Activated CD4-positive, alpha-beta T cell treated with anti-CD3 and anti-CD28 coated beads, Interleukin-2, amount 50 U/mL, for 4 hours (primary cell): ENCODE results near the gene SDCCAG8.

ENCODE experiments used
- DNase-seq, 2 experiments: peaks; one replicate each; pipeline ENCODE4 v3.0.0-alpha.2; 2020

SDCCAG8 gene

GRCh38 chr1:243465738-243466137 is 209.9 kb downstream of the SDCCAG8 start:
- no peak for DNase-seq

GRCh38 chr1:243469497-243469896 is 213.7 kb downstream of the SDCCAG8 start:
- DNase-seq = no peak

GRCh38 chr1:243470502-243470901 is 214.7 kb downstream of the SDCCAG8 start:
- DNase-seq = no peak

GRCh38 chr1:243471026-243471685 is 215.3 kb downstream of the SDCCAG8 start:
- no peak for DNase-seq

GRCh38 chr1:243471754-243472745 is 216.2 kb downstream of the SDCCAG8 start:
- DNase-seq = no peak

- DNase-seq = no peak
Observed at GRCh38 chr1:243473227-243474135, 217.6 kb downstream of the SDCCAG8 start.

GRCh38 chr1:243474136-243474881 is 218.5 kb downstream of the SDCCAG8 start:
- no peak for DNase-seq

- no peak for DNase-seq
Observed at GRCh38 chr1:243474906-243475305, 219.1 kb downstream of the SDCCAG8 start.

GRCh38 chr1:243475966-243476365 is 220.1 kb downstream of the SDCCAG8 start:
- no peak for DNase-seq

GRCh38 chr1:243477731-243478290 is 222.0 kb downstream of the SDCCAG8 start:
- no peak for DNase-seq

- DNase-seq = no peak
Observed at GRCh38 chr1:243481101-243481500, 225.3 kb downstream of the SDCCAG8 start.

GRCh38 chr1:243482141-243483022 is 226.5 kb downstream of the SDCCAG8 start:
- DNase-seq = no peak

- DNase-seq = no peak
Observed at GRCh38 chr1:243483071-243483771, 227.4 kb downstream of the SDCCAG8 start.

GRCh38 chr1:243483952-243484351 is 228.1 kb downstream of the SDCCAG8 start:
- no peak for DNase-seq

- no peak for DNase-seq
Observed at GRCh38 chr1:243487036-243487648, 231.3 kb downstream of the SDCCAG8 start.

- no peak for DNase-seq
Observed at GRCh38 chr1:243487649-243488227, 231.9 kb downstream of the SDCCAG8 start.

- no peak for DNase-seq
Observed at GRCh38 chr1:243488459-243489157, 232.8 kb downstream of the SDCCAG8 start.

- DNase-seq = no peak
Observed at GRCh38 chr1:243489158-243489527, 233.3 kb downstream of the SDCCAG8 start.
